Heart left ventricle (tissue), 13 donors: ENCODE results near the gene MTUS2.

Experiments used
- CTCF ChIP-seq, 12 donors: fragments of 200-600 bp; sonication (generic) in 4 of 12; IDR thresholded peaks; one replicate each; pipeline versions ENCODE4 v1.5.0 to v1.8.0; 2018 to 2022; ENCODE audit warnings: antibody characterized with exemption in 12 of 12, mild to moderate bottlenecking in 5 of 12
- POLR2A ChIP-seq, 2 donors: fragments of 450-650 bp; IDR thresholded peaks; one replicate each; pipeline ENCODE4 v1.6.1; 2017; ENCODE audit warnings: antibody characterized with exemption in 2 of 2, mild to moderate bottlenecking in 2 of 2, moderate library complexity in 2 of 2
- donor health status: ischemic (EF 13 %, LVEDD 7.1; RV severe dilation, severe dysfunction).
- donor health status: DM: no; HTN: yes; CAD: no.
- donor health status: DM: no; HTN: no; CAD: no.
- donor health status: ischemic (EF 25% LVEDD 6.9; RV normal size, moderate dysfunction).
- donor health status: ischemic (EF 25% LVEDD 5.7; RV mildly dilated, moderate dysfunction).
- donor health status: ischemic (EF 35%, LVEDD 5.7; RV mildly dilated, moderate dysfunction).
- donor health status: nonischemic (EF 11% LVEDD 7.7; RV severe dilation, severe dysfunction).
- donor health status: DM: yes; HTN: yes; CAD: no.
- donor health status: PGD.
- donor health status: ischemic (EF 29% LVEDD 5.4; RV normal size, mild dysfunction).
- donor health status: nonischemic (EF 23%, LVEDD 6.1; RV moderate dilation, normal function).

- TF ChIP-seq CTCF (IDR thresholded peaks at IDR 0.05) (no peak), POLR2A (IDR thresholded peaks at IDR 0.05) (no peak)
These were observed 69.1 kb downstream of the MTUS2 start for GRCh38 chr13:28889086-28889732.
